Ureter (tissue), 1 donor: ENCODE results near the gene FIBP. TPM values are rescaled to one million over a fixed set of nuclear protein-coding genes. Genes with fewer than 3 reads are reported as not detected.

ENCODE experiments used
- DNase-seq: peaks from one replicate; pipeline ENCODE4 v3.0.0-alpha.2; 2020; ENCODE audit warnings: low spot score
- total RNA-seq: library from RNA; stranded (reverse); gene quantifications from one replicate; pipeline ENCODE4 v1.2.4, GENCODE V29; 2023
- donor health status: DM: yes; HTN: yes; CAD: no.

Gene FIBP
- total RNA-seq, 1 donor from 2014 or later = 60.2 TPM

GRCh38 chr11:65871811-65872548, 16.3 kb downstream of the FIBP start:
- no peak for DNase-seq

- DNase-seq = no peak
Measured at GRCh38 chr11:65870706-65871681, 17.3 kb downstream of the FIBP start.

DNA sequence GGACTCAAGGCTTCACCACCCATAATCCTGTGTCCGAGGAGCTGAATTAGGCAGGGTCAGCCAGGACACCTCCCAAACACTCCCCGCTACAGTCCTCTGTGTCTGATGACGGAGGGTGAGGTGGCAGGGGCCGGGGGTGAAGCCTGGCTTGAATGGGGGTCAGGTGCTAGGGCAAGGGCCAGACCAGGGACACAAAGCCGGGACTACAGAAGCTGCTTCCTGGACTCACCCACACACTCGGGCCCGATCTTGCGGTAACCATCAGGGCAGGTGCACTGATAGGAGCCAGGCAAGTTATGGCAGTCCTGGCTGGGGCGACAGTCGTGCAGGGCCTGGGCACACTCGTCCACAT, 18.0 kb downstream of the FIBP start:
- no peak for DNase-seq

DNA sequence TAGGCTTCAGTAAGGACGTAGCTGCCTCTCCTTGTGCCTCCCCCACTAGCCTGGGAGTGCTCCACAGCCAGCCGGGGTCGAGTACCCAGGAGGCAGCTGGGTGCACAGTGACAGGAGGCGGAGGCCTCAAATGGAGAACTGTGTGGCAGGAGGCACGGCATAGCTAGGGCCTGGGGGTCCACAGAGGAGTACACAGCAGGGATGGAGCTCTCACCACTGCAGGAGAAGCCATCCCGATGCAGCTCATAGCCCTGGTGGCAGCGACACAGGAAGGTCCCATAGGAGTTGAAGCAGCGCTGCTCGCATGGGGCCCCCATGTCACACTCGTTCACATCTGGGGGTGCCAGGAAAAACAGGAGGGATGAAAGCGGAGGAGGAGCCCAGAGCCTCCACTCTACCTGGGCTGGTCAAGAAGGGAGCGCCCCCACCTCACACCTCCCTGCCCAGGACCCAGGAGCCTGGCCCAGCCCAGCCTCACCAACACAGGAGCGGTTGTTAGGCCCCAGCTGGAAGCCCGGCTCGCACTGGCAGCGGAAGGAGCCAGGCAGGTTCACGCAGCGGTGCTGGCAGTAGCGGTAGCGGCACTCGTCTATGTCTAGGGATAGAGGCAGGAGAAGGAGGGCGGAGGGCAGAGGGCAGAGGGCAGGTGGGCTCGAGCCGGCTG, 18.5 kb downstream of the FIBP start:
- DNase-seq = no peak

DNA sequence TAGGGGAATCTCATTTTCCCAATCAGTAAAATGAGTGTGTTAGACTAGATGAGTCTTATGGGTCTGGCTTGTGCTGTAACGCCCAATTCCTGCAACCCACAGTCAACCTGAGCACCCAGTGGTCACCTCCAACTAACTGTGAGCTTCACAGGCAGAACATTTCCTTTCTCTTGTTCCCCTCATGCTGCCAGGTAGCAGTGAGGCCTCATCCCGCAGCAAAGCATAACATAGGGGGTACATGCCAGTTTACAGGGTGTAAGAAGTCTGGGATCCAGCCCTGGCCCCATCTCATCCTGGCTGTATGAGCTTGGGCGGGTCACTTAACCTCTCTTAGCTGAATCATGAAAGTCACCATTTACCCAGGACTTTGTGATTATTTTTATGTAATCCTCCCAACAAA, 19.4 kb downstream of the FIBP start:
- DNase-seq = no peak

GRCh38 chr11:65868076-65868667, 20.1 kb downstream of the FIBP start:
- DNase-seq = no peak

DNA sequence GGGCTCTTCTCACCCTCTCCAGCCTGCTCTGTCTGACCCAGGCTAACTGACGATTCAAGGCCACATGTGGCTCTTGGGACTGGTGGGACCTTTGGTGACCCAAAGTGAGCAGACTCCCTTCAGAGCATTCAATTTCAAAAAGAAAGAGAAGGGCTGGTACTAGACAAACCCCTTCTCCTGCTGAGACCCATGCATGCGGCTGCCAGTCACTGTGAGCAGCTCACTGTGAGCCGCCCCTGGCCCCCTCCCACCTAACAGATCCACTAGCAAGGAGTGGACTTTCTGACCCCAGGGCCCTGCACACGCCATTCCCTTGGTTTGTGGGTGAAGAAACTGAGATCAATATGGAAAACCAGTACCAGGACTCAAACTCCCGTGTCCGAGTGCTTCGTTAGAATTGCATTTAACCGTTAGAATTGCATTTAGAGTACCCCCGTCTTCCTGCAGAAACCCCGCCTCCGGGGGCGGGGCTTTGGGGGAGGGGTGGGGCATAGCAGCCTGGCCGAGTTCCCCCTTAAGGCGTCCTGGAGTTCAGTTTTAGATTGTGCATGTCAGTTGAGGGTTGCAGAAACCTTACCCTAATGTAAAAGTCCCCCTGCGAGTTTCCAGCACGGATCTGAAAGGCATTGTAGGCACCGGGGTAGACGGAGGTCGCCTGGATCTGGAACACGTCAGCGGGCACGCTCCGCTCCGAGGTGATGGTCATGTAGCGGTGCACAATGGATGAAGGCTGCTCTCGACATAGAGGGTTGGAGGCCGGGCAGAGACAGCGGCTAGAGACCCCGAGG, 20.8 kb downstream of the FIBP start:
- no peak for DNase-seq

GRCh38 chr11:65866509-65867283, 21.6 kb downstream of the FIBP start:
- no peak for DNase-seq

GRCh38 chr11:65865550-65866172, 22.6 kb downstream of the FIBP start:
- DNase-seq = no peak

DNA sequence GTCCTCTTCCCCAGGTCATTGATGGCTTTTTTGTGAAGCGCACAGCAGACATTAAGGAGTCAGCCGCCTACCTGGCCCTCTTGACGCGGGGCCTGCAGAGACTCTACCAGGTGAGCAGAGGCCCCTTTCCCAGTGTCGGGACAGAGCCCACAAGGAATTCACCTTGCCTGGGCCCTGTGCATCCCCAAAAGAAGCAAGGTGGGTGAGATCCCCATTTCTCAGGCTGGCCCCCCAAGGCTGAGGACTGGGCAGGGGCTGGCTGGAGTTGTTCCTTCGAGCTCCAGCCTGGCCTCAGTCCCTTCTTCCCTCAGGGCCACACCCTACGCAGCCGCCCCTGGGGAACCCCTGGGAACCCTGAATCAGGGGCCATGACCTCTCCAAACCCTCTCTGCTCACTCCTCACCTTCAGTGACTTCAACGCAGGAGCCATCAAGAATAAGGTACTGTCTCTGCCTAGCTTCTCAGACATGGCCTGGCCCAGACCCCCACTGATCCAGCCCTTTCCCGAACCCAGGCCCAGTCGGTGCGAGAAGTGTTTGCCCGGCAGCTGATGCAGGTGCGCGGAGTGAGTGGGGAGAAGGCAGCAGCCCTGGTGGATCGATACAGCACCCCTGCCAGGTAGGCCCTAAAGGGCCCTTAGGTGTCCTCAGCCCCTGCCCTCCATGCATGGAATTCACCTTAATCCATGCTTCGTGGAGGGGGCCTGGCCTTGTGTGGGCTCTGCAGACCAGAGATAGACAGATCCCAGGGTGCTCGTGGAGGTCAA, 23.4 kb downstream of the FIBP start:
- DNase-seq = no peak

GRCh38 chr11:65863889-65864705, 24.2 kb downstream of the FIBP start:
- DNase-seq = no peak

DNA sequence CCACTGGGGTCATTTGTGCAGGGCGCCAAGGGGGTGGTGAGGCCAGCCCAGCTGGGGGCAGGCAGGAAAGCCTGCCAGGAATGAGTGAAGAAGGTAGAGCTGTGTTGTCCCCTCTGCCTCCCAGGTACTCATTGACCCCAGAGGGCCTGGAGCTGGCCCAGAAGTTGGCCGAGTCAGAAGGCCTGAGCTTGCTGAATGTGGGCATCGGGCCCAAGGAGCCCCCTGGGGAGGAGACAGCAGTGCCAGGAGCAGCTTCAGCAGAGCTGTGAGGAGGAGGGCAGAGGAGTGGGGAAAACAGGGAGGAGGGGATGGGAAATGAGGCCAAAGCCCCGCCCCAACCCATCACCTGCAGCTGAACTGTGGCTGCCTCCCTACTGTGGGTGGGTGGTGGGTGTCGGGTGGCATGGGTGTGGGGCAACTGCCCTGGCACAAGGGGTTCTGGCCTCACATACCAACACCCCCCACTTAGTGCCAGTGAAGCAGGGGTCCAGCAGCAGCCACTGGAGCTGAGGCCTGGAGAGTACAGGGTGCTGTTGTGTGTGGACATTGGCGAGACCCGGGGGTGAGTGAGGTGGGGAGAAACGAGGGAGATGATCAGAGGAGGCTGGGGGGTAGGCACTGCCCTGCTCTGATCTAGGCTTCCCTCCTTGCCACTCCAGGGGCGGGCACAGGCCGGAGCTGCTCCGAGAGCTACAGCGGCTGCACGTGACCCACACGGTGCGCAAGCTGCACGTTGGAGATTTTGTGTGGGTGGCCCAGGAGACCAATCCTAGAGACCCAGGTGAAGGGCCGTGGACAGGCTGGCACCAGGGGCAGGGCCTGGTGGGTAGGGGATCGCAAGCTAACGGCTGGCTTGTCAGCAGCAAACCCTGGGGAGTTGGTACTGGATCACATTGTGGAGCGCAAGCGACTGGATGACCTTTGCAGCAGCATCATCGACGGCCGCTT, 25.1 kb downstream of the FIBP start:
- DNase-seq = no peak

DNA sequence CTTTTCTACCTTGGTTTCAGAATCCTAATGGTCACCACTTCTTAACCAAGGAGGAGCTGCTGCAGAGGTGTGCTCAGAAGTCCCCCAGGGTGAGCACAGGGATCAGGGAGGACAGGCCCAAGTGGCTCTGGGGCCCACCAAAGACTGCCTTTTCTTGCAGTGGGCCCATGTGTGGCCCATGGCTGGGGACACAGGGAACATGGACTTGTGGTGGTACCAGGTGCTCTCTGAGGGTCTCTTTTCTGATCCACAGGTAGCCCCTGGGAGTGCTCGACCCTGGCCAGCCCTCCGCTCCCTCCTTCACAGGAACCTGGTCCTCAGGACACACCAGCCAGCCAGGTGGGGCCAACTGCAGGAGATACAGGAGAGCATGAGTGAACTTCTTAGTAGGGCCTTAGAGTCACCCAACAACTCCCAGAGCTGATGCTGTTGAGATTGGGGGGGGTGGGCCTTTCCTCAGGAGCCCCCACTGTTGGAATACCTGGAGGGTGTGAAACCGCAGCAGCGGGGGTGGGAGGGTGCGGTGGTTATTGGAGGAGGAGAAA, 26.0 kb downstream of the FIBP start:
- no peak for DNase-seq

DNA sequence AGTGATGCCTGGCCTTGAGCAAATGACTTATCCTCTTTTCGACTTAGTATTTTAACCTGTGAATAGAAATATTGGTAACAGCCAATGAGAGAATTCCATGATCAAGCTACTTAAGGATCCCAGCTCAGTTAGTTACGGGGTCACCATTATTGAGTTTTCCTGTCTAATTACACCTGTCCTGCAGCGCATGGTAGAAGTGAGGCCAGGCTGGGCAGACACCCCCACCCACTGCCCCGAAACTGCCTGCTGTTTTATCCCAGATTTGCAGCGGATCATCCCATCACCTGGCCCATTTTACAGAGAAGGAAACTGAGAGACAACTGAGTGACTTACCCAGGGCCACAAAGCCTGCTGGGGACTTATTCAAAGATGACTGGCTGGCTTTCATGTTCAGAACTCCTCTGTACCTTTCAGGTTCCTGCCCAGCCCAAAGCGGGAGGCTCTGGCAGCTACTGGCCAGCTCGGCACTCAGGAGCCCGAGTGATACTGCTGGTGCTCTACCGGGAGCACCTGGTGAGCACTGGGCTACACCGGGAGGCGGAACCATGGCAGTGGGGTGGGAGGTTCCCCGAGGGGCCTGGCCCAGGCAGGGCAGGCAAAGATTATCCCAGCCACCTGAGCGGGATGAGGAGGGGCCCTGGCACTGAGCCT, 26.6 kb downstream of the FIBP start:
- DNase-seq = no peak

DNA sequence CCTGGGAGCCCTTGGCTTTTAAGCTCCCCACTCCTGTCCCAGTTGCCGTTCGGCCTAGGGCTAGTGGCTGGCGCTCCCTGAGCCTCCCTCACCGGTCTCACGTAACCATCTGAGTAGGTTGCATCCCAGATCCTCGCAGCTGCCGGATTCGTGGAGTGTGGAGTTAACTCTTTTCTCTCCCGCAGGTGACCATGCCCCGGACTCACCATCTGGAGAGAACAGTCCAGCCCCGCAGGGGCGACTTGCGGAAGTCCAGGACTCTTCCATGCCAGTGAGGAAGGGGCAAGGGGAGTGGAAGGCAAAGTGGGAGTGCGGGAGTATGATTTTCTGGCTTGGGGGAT, 27.1 kb downstream of the FIBP start:
- DNase-seq = no peak
